HuH-7.5 (cell line): Measurements from ENCODE around the gene RPL26.
"Not testable (repeated sequence)": the region's sequence is repeated elsewhere in the genome, so short reads cannot be mapped to it uniquely, and the experiment has no call there.

Source experiments
- DNase-seq: peaks from one replicate; pipeline ENCODE4 v3.0.0; 2011; ENCODE audit warnings: low spot score

RPL26 gene

DNA sequence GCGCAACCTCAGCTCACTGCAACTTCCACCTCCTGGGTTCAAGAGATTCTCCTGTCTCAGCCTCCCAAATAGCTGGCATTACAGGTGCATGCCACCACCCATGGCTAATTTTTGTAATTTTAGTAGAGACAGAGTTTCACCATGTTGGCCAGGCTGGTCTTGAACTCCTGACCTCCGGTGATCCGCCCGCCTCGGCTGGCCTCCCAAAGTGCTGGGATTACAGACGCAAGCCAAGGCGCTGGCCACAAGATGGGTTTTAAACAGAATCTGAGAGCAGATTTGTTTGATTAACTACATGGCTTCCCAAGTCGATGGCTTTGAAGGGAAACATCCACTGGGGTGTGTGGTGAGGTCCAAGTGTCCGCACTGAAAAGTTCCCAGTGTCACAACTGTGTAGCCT, 11.5 kb upstream of the RPL26 start:
- DNase-seq = not testable (repeated sequence)

DNA sequence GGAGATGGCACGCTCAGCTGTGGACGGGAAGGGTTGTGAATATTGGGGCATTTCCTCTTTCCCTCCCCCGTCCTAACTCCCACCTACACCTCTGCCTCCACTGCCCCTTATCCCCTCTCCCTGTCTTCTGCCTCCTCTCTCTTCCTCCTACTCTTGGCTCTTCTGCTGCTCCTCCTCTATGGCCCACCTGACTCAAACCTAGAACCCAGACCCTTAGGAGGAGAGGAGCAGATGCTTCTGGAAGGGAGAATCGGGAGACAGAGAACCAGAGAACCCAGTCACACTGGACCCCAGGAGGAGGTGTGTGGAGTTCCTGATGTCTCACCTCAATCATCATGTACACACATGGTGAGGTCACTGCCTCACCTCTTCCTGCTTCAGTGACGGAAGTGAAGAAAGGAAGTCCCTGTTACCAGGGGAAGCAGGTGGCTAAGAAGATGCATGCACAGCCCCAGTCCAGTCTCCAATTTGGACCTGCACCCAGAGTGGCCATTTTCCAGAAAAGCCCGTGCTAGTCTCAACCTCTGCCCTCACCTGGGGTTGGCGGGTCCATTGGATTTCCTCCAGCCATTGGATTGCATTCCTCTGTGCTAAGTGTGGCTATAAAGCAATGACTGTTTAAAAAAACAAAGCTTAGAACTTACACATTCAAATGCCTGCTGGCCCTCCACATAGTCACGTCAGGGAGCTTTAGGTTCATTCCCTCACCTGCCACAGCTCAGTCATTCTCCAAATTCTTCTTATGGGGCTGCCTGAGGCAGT, 10.7 kb upstream of the RPL26 start:
- DNase-seq = no peak

DNA sequence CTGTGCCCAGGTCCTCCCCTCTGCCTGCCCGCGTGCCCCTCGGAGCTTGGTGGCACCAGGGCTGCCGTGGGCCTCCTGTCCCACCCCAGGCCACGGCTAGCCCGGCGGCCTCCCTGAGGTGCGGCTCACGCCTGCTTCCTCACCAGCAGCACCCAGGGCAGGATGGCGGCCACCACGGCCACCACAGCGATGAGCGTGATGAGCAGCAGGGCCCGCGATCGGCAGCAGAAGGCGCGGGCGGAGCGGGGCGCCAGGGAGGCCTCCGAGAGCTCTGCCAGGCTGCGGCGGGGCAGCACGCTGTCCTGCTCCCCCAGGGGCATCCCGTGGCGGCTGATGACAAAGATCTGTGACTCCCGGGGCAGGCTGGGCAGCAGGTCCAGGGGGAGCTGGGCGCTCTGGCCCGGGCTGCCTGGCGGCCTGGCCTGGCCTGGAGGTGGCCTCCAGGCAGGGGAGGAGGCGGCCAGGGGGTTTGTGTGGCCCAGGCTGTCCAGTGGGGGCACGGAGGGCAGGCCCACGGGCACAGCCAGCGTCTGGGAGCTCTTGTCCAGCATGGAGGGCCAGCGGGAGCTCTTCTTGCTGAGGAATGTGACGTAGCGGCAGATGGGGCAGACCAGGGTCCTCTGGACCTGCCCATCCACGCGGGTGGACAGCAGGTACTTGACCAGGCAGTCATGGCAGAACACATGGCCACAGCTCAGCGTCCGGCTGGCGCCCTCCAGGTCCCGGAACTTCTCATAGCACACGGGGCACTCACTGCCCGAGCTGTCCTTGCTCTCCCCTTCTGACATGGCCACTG, 9.9 kb upstream of the RPL26 start:
- no peak for DNase-seq

DNA sequence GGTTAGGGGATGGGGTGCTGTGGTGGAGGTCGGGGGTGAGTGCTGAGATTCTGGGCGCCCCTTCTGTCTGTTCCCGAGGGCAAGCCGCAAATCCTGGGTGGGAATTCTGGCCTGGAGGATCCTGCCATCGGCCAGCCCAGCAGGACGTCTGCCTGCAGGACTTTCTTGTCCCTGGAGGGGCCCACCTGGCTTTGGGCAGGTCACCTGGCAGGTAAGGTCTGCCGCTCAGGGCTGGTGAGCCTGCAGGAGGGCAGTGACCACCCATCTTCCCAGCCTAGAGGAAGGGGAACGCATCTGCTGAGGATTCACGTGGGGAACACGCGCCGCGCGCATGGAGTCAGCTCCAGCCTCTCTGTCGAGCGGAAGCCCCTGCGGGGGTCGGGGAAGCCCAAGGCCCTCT, 9.3 kb upstream of the RPL26 start:
- DNase-seq = no peak

DNA sequence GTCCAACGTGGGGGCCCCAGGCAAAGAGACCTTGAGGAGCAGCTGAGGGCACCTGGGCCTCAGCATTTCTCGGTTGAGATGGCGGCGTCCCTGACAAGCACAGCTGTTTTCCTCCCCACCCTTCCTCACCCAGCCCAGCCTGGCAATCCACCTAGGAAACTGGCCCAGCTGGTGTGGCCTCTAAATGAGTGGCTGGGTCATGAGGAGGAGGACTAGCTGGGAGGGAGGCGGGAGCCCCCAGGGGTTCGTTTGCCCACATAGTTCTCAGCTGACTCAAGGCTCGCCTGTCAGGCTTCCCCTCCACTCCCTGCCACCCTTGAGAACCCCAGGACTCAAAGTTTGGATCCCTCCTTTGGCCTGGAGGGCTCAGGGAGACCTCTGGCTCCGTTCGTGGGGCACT, 8.7 kb upstream of the RPL26 start:
- no peak for DNase-seq

DNA sequence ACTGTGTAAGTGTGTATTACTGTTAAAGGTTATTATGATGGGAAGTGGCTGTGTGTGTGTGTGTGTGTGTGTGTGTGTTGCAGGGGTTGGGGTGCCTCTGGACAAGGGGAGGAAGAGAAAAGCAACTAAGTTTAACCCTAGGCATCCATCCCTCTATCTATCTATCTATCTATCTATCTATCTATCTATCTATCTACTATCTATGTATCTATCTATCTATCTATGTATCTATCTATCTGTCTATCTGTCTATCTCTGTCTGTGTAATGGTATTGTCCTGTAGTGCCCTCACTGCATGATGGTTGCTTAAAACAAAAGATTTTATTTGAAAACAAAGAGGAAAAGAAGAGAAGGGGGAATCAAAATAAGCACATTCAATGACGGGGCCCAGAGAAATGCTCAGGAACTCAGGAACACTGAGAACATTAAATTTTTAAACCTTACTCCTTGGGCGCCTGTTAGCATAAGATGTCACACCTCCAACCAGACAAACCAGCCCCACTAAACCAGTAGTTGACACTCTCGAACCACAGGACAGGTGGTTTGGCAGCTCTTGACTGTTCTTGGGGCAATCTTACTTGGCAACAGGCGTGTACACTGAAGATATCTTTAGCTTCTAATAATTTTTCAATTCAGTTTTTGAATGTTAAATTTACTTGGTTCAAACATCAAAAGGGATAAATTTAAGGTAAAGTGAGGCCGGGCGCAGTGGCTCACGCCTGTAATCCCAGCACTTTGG, 5.1 kb upstream of the RPL26 start:
- no peak for DNase-seq

DNA sequence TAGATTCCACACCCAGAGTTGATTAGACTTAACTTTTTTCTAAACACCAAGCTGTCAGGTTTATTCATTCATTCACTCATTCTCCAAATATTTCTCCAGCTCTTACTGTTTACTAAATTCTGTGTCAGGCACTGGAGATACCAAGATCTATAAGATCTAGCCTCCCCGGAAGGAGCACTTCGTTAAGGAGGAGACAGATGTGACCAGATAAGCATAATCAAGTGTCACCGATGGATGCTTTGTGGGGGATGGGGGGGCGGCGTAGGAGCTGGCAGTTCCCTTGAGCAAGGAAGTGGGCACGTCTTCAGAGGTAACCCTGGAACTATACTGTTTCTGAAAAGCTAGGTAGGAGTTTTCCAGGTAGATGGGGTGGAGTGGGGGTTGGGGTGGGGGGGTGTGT, 3.8 kb upstream of the RPL26 start:
- no peak for DNase-seq

DNA sequence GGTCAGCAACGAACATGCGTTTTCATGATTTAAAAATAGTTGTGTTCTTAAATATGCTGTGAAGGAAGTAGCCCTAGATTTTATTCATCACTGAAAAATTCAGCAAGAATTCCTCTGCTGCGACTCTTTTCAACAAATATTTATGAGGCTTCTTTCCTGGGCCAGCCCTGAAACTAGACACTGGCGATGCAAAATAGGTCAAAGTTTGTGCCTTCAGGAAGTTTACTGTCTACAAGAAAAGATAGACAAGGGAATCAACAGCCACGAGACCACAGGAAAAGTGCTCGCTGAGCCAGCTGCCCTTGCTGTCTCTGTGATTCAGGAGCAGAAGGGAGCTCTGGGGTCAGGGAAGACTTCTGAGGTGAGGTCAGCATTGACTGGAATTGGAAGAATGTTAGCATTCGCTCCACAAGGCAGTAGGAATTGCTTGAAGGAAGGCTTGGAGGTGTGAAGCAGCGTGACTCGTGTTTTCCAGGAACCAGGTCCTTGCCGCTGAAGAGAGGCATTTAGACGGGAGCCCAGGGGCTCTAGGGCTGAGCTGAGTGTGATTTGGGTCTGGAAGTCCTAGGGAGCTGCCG, 1.9 kb upstream of the RPL26 start:
- no peak for DNase-seq

DNA sequence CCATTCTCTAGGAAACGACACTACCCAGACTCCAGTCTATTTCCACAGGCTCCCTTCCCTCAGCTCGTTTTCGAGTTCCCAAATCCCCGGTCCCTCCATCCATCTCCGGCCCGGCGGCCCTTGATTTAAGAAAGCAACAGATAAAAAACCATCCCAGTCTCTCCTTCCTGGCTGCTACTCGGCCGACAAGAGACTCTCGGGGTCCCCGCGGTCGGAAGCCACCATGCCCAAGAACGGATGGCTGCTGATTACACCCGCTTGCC, 182 bp downstream of the RPL26 start:
- DNase-seq = no peak

DNA sequence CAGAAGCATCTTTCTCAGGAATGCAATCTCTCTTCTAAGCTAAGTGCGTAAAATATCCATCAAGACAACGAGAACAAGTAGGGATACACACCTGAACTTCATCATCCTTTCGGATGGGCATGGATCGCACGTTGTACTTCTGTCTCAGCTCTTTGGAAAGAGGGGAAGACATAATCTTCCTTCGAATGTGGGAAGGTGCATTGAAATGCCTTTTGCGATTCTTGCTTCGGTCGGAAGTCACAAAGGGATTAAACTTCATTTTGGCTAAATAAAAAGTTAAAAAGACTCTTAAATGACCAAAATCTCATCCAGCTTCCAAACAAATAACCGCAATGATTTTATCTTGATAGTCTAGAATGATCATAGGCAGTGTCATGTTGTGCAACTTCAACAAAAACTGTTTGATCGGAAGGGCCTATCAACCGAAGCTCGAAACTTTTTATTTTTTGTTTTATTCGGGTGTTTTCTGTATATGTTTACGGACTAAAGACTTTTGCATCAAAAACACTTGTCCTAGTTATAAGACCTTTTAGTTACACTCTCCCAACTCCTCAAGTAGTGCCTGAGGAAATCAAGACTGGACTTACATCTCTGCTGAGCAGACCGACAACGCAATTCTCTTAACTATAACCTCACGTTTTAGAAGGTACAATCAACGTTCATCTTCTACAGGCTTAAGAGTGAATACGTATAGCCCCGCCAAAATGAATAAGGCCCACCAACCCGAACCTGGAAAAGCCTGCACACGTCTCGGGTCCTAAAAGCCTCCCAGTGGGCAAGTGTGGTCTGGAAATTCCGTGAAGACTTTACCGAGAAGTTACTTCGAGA, 727 bp downstream of the RPL26 start:
- DNase-seq = no peak

DNA sequence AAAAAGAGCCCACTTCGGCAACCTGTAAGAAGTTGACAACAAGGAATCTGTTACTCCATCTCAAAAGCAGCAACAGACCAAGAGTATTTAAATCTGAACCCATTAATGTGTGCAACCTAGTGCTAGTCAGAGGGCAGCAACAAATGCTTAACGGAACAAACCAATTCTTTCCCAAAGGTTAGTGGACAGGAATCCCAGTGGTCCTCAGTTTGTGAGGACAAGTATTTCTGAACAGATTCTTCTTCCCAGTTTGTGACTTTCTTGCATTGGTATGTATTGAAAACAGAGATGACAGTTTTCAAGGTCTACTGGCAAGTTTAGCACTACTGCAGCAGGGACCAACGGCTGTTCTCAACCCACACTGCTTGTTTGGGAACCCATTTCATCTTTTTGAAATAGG, 2.9 kb downstream of the RPL26 start:
- DNase-seq = no peak

DNA sequence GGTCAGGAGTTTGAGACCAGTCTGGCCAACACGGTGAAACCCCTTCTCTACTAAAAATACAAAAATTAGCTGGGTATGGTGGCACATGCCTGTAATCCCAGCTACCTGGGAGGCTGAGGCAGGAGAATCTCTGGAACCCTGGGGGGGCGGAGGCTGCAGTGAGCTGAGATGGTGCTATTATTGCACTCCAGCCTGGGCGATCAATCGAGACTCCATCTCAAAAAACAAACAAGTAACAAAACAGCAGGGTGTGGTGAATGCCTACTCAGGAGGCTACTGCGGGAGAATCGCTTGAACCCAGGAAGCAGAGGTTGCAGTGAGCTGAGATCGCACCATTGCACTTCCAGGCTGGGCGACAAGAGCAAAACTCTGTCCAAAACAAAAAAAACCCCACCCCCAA, 4.9 kb downstream of the RPL26 start:
- DNase-seq = not testable (repeated sequence)

DNA sequence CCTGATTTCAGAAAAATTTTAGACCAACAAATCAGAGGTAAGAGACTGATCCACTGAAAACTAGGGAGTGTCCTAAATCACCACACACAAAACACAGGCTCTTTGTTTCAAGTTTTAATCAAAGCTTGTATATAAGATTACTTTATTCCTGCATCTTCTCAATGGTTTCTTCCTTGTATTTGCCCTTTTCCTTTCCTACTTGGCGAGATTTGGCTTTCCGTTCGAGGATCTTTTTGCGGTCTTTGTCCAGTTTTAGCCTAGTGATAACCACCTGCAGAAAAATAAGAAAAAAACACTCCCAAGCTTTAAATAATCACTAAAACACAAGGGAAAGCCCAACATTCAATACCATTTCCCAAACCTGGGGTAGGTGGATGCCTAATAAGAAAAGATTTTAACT, 5.6 kb downstream of the RPL26 start:
- no peak for DNase-seq

DNA sequence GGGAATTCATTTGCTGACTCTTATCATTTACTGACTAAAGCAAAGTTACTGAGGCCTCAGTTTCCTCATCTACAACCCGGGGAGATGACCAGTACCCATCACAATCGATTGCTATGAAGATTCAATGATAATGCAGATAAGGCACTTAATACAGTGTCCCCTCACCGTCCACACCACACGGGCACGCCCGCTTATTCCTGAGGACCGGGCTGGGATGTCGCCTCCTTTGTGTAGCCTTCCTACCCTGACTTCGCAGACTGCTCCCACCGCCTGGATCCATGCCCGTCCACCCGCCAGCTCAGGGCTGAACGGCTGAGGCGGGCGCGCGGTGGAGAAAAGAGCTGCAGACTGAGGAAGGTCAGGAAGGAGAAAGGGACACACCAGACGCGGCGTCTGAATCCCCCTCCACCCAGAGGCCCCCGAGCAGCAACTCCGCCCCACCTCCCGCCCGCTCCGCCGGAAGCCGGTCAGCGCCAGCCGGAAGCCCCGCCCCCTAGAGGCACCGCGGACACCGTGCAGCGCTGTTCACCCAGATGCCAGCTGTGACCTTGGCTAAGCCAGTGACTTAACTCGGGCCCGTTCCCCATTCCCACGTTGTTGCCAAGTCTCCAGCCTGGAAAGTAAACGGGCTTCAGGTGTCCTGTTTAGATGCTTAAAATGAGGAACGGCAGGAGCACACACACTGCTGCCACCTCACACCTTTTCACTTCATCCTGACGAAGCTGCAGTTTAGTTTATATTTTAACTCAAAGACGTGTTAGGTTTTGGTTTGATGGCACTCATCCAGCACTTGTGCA, 6.5 kb downstream of the RPL26 start, which contains the start of gene KRABD2:
Gene KRABD2, minus strand, starts transcription at position 434 of the 797 bp plus-strand sequence.
- DNase-seq = peak; percentile 90

DNA sequence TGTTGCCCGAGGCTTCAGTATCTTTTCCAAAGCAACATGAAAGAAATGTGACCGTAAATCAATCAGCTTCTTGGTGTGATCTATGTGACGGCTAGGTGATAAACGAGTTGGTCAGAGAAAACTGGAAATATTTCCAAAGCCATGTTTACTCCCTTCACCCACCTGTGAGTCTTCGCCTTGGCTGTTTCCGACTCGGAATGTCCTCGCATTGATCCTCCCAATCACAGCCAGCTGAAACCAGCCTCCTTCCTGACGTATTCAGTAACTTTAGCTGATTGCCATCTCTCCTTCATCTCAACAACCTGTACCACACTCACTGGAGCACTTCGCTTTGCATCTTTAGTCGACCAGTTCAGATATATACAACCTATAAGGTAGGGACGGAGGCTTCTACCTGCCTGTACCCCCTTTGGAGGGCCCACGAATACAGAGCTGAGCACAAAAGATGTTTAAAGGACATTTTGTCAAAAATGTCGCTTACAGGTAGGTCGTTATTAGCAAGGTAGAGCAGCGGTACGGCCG, 7.2 kb downstream of the RPL26 start:
- peak; percentile 38 for DNase-seq

DNA sequence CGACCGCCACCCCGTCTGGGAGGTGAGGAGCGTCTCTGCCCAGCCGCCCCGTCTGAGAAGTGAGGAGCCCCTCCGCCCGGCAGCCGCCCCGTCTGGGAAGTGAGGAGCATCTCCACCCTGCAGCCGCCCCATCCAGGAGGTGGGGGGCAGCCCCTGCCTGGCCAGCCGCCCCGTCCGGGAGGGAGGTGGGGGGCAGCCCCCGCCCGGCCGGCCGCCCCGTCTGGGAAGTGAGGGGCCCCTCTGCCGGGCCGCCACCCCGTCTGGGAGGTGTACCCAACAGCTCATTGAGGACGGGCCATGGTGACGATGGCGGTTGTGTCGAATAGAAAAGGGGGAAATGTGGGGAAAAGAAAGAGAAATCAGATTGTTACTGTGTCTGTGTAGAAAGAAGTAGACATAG, 9.1 kb downstream of the RPL26 start:
- DNase-seq = not testable (repeated sequence)

DNA sequence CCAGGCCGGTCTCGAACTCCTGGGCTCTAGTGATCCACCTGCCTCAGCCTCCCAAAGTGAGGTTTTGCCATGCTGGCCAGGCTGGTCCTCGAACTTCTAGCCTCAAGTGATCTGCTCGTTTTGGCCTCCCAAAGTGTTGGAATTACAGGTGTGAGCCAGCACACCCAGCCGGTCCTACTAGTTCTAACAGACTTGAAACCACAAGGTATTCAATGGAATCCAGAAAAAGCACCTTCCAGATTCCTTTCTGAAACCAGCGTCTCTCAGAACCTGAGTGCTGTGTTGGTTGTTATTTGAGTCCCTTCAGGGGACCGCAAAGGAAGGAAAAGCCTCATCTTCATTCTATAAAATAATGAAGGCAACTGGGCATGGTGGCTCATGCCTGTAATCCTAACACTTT, 10.6 kb downstream of the RPL26 start:
- no peak for DNase-seq

DNA sequence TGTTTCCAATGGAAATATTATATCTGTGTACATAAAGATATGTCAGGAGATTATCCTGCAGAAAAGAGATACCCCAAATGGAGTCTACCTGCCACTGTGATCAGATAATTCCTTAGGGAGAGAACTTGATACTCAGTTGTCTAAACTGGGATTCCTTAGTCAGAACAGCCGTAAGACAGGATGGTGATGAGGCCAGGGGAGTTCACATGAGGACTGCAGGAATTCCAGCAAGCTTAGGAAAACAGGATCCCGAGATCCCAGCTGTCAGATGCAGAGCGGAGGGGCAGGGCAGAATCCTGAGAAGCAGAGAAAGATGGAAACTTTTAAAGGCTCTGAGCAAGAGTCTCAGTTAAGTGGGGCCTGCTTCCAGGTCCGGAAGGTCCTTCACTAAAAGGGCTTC, 11.2 kb downstream of the RPL26 start:
- DNase-seq = no peak

DNA sequence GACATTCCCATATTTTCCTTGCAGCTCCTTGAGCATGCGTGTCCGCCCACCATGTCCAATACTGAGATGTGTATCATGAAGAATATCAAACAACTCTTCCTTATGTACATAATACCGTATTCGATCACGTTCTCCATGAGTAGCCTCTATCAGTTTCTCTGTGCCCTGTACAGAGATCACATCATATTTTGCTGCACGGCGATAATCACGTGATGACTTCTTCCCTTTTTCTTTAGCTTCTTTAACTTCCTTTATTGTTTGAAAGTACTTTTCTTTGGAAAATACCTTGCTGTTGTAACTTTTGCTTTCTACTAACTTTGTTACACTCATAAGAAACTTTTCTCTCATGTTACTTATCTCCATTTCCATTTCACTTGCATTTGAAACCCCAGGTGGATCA, 13.0 kb downstream of the RPL26 start:
- DNase-seq = no peak

DNA sequence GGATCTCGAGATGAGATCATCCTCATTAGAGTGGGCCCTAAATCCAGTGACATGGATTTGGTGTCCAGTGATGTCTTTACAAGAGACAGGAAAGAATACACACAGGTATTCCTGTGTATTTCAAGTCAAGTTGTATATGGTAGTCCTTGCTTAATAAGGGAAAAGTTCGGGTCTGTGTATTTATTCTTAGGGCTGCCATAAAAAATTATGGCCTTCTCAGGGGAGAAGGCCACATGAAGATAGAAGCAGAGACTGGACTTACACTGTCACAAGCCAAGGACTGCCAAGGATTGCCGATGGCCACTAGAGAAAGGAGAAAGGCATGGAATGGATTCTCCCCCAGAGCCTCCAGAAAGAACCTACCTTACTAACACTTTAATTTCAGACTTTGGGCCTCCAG, 14.8 kb downstream of the RPL26 start:
- no peak for DNase-seq

DNA sequence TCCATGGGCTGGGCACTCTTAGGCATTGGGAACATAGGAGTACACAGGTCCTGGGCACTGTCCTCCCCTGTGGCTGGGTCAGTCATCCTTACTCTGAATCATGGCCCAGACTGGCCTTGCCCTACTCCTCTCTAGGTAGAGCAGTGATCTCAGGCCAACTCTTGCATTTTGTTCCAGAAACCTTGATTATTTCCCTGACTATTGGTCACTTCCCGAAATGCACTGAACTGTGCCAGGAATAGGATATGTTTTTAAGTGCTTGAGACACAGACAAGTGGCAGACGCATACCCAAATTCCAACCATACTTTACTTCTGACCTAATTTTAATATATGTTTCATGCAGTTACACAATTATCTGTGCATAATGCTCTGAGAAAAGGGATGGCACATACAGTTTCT, 16.8 kb downstream of the RPL26 start:
- no peak for DNase-seq
